Trophoblast cell (in vitro differentiated cells and primary cell): ENCODE measurements around the gene SPINK4.

ENCODE experiments used
- DNase-seq, 2 donors: peaks; one replicate each; pipeline ENCODE4 v3.0.0-alpha.2; 2016
- H2AFZ ChIP-seq: 2 replicates; pipeline ENCODE4 v1.6.1; 2013; ENCODE audit warnings: low read length, moderate library complexity, mild to moderate bottlenecking; ENCODE audit not compliant: insufficient read depth, poor library complexity
- H2AK5ac ChIP-seq: 2 replicates; pipeline ENCODE4 v1.6.1; 2013; ENCODE audit warnings: mild to moderate bottlenecking, low read length
- H2BK120ac ChIP-seq: 2 replicates; pipeline ENCODE4 v1.6.1; 2013; ENCODE audit warnings: low read length, mild to moderate bottlenecking, moderate library complexity; ENCODE audit not compliant: insufficient read depth, poor library complexity
- H2BK12ac ChIP-seq: 2 replicates; pipeline ENCODE4 v1.6.1; 2013; ENCODE audit warnings: mild to moderate bottlenecking, low read length, moderate library complexity
- H2BK5ac ChIP-seq: 2 replicates; pipeline ENCODE4 v1.6.1; 2013; ENCODE audit warnings: low read length, low read depth, moderate library complexity, mild to moderate bottlenecking; ENCODE audit not compliant: poor library complexity
- H3K14ac ChIP-seq: 2 replicates; pipeline ENCODE4 v1.6.1; 2013; ENCODE audit warnings: mild to moderate bottlenecking, low read length
- H3K18ac ChIP-seq: 2 replicates; pipeline ENCODE4 v1.6.1; 2013; ENCODE audit warnings: mild to moderate bottlenecking, low read length
- H3K23ac ChIP-seq: 2 replicates; pipeline ENCODE4 v1.6.1; 2013; ENCODE audit warnings: low read length
- H3K27ac ChIP-seq: 2 replicates; pipeline ENCODE4 v1.5.1; 2013; ENCODE audit warnings: low read depth, mild to moderate bottlenecking, inconsistent platforms, low read length, moderate library complexity
- H3K27me3 ChIP-seq: 2 replicates; pipeline ENCODE4 v1.6.1; 2013; ENCODE audit warnings: inconsistent platforms, mild to moderate bottlenecking, low read length, moderate library complexity; ENCODE audit not compliant: insufficient read depth
- H3K36me3 ChIP-seq, 2 experiments: 1 replicate in 1 of 2; 2 replicates in 1 of 2; pipeline ENCODE4 v1.6.1; 2013; ENCODE audit warnings: low read length in 2 of 2, mild to moderate bottlenecking in 2 of 2, moderate library complexity in 1 of 2; ENCODE audit not compliant: insufficient read depth in 2 of 2, control insufficient read depth in 1 of 2
- H3K4ac ChIP-seq: 2 replicates; pipeline ENCODE4 v1.6.1; 2013; ENCODE audit warnings: low read depth, mild to moderate bottlenecking, low read length, moderate library complexity
- H3K4me1 ChIP-seq, 2 experiments: 1 replicate in 1 of 2; 2 replicates in 1 of 2; pipeline ENCODE4 v1.6.1; 2013; ENCODE audit warnings: low read length in 2 of 2, mild to moderate bottlenecking in 2 of 2, moderate library complexity in 1 of 2; ENCODE audit not compliant: insufficient read depth in 2 of 2, control insufficient read depth in 1 of 2
- H3K4me2 ChIP-seq: 2 replicates; pipeline ENCODE4 v1.6.1; 2013; ENCODE audit warnings: inconsistent platforms, mild to moderate bottlenecking, low read length, moderate library complexity
- H3K4me3 ChIP-seq: 2 replicates; pipeline ENCODE4 v1.5.1; 2013; ENCODE audit warnings: mild to moderate bottlenecking, low read depth, low read length, inconsistent platforms
- H3K79me1 ChIP-seq: one replicate; pipeline ENCODE4 v1.6.1; 2013; ENCODE audit warnings: low read length
- H3K79me2 ChIP-seq: 2 replicates; pipeline ENCODE4 v1.6.1; 2013; ENCODE audit warnings: low read length, mild to moderate bottlenecking; ENCODE audit not compliant: control insufficient read depth, insufficient read depth, poor library complexity
- H3K9ac ChIP-seq: 2 replicates; pipeline ENCODE4 v1.6.1; 2013; ENCODE audit warnings: mild to moderate bottlenecking, low read length
- H3K9me3 ChIP-seq: 2 replicates; pipeline ENCODE4 v1.6.1; 2013; ENCODE audit warnings: low read depth, mild to moderate bottlenecking, control low read depth, inconsistent platforms, low read length; ENCODE audit not compliant: insufficient read depth
- H4K12ac ChIP-seq: 2 replicates; pipeline ENCODE4 v1.6.1; 2013; ENCODE audit warnings: low read depth, mild to moderate bottlenecking, low read length, moderate library complexity
- H4K8ac ChIP-seq: 2 replicates; pipeline ENCODE4 v1.6.1; 2013; ENCODE audit warnings: low read depth, mild to moderate bottlenecking, low read length, moderate library complexity
- H4K91ac ChIP-seq: one replicate; pipeline ENCODE4 v1.6.1; 2013; ENCODE audit warnings: low read depth, mild to moderate bottlenecking, low read length, moderate library complexity
- WGBS: extraction: QIAGEN DNeasy Blood & Tissue Kit; methylation state at CpG from one replicate; pipeline ENCODE4 v1.1.7; 2013; ENCODE audit warnings: missing lambda C conversion rate; ENCODE audit not compliant: insufficient read length, insufficient coverage; ENCODE audit errors: extremely low coverage; 5-methylcytosine and 5-hydroxymethylcytosine counted together

SPINK4 gene

GRCh38 chr9:33273266-33273971, 33.5 kb downstream of the SPINK4 start:
- no peak overlapping the region for H3K4me3 ChIP-seq

GRCh38 chr9:33273972-33274328, 34.0 kb downstream of the SPINK4 start:
- WGBS, result no CpG with 5 or more reads among the region's 2 CpGs
- no peaks in the 10 kb centered on the region for H3K27me3 ChIP-seq
- H3K4me3 ChIP-seq, result no peak overlapping the region
- no peak overlapping the region for H3K18ac ChIP-seq
- no peak overlapping the region for H2AK5ac ChIP-seq
- H2BK12ac ChIP-seq, result no peak overlapping the region
- H4K91ac ChIP-seq, result no peak overlapping the region
- no peak overlapping the region for H2BK120ac ChIP-seq
- no peaks in the 10 kb centered on the region for H3K79me1 ChIP-seq
- H2AFZ ChIP-seq, result no peak overlapping the region
- no peak overlapping the region for H3K4me2 ChIP-seq
- H4K12ac ChIP-seq, result no peak overlapping the region
- no peak overlapping the region for H2BK5ac ChIP-seq
- H3K14ac ChIP-seq, result no peak overlapping the region
- DNase-seq, result no peak
- H3K9me3 ChIP-seq, result no peaks in the 10 kb centered on the region
- no peak overlapping the region for H3K27ac ChIP-seq
- H3K23ac ChIP-seq, result no peak overlapping the region
- no peaks in the 10 kb centered on the region for H3K4me1 ChIP-seq
- H3K36me3 ChIP-seq, result peaks cover 25 to 42% of the 10 kb centered on the region in 2 experiments
- no peaks in the 10 kb centered on the region for H3K79me2 ChIP-seq
- no peak overlapping the region for H3K9ac ChIP-seq
- no peak overlapping the region for H3K4ac ChIP-seq
- no peak overlapping the region for H4K8ac ChIP-seq

More at GRCh38 chr9:33273266-33273971, 33.5 kb downstream of the SPINK4 start:
- H3K23ac ChIP-seq, result no peak overlapping the region
- no peak overlapping the region for H3K9ac ChIP-seq
- no peak overlapping the region for H4K12ac ChIP-seq
- H3K27ac ChIP-seq, result no peak overlapping the region
- H3K18ac ChIP-seq, result no peak overlapping the region
- WGBS, result no CpG with 5 or more reads among the region's 3 CpGs
- no peak overlapping the region for H4K91ac ChIP-seq
- no peaks in the 10 kb centered on the region for H3K79me1 ChIP-seq
- no peaks in the 10 kb centered on the region for H3K79me2 ChIP-seq
- no peak overlapping the region for H3K4ac ChIP-seq
- H3K4me2 ChIP-seq, result no peak overlapping the region
- H3K9me3 ChIP-seq, result no peaks in the 10 kb centered on the region
- H2AK5ac ChIP-seq, result no peak overlapping the region
- H4K8ac ChIP-seq, result no peak overlapping the region
- H3K36me3 ChIP-seq, result peaks cover 22 to 40% of the 10 kb centered on the region in 2 experiments
- no peak for DNase-seq
- no peak overlapping the region for H2BK5ac ChIP-seq
- no peak overlapping the region for H3K14ac ChIP-seq
- no peak overlapping the region for H2BK120ac ChIP-seq
- H3K27me3 ChIP-seq, result no peaks in the 10 kb centered on the region
- H2BK12ac ChIP-seq, result no peak overlapping the region
- no peak overlapping the region for H2AFZ ChIP-seq
- no peaks in the 10 kb centered on the region for H3K4me1 ChIP-seq

- no peak overlapping the region for H3K4me2 ChIP-seq
- no peak overlapping the region for H3K27ac ChIP-seq
- no peak overlapping the region for H2AK5ac ChIP-seq
- no peak overlapping the region for H3K4me3 ChIP-seq
- H3K14ac ChIP-seq, result no peak overlapping the region
- DNase-seq, result no peak
- peaks cover 30 to 37% of the 10 kb centered on the region in 2 experiments for H3K36me3 ChIP-seq
- no CpG with 5 or more reads among the region's 4 CpGs for WGBS
- no peak overlapping the region for H2BK12ac ChIP-seq
- no peak overlapping the region for H3K23ac ChIP-seq
- H2AFZ ChIP-seq, result no peak overlapping the region
- H3K27me3 ChIP-seq, result no peaks in the 10 kb centered on the region
- H3K79me1 ChIP-seq, result no peaks in the 10 kb centered on the region
- H3K4me1 ChIP-seq, result no peaks in the 10 kb centered on the region
- H4K8ac ChIP-seq, result no peak overlapping the region
- H3K18ac ChIP-seq, result no peak overlapping the region
- H2BK120ac ChIP-seq, result no peak overlapping the region
- H4K12ac ChIP-seq, result no peak overlapping the region
- H3K9ac ChIP-seq, result no peak overlapping the region
- H3K9me3 ChIP-seq, result no peaks in the 10 kb centered on the region
- H2BK5ac ChIP-seq, result no peak overlapping the region
- H4K91ac ChIP-seq, result no peak overlapping the region
- H3K4ac ChIP-seq, result no peak overlapping the region
- H3K79me2 ChIP-seq, result no peaks in the 10 kb centered on the region
Measured at GRCh38 chr9:33277484-33277883, 37.5 kb downstream of the SPINK4 start.

DNA sequence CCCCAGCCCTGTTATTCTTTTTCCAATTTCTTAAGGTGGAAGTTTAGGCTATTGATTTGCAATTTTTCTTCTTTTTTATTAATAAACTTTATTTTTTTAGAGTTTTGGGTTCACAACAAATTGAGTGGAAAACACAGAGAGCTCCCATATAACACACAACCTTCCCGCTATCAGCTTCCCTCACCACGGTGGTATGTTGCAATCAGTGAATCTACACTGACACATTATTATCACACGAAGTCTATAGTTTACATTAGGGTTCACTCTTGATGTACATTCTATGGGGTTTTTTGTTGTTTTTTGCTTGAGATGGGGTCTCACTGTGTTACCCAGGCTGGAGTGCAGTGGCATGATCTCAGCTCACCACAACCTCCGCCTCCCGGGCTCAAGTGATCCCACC, 45.5 kb downstream of the SPINK4 start:
- Histone ChIP-seq H3K4me3 (no peak overlapping the region), H3K9me3 (no peaks in the 10 kb centered on the region), H4K12ac (no peak overlapping the region), H3K27ac (no peak overlapping the region), H2AK5ac (no peak overlapping the region), H3K79me1 (peaks cover 6% of the 10 kb centered on the region), H3K27me3 (no peaks in the 10 kb centered on the region), H3K36me3 (peaks cover 3 to 4% of the 10 kb centered on the region in 2 experiments), H3K14ac (no peak overlapping the region), H3K23ac (no peak overlapping the region), H2BK120ac (no peak overlapping the region), H4K8ac (no peak overlapping the region), H2AFZ (no peak overlapping the region), H3K4me2 (no peak overlapping the region), H3K4me1 (peaks cover 0 to 3% of the 10 kb centered on the region in 2 experiments), H3K9ac (no peak overlapping the region), H3K4ac (no peak overlapping the region), H2BK5ac (no peak overlapping the region), H2BK12ac (no peak overlapping the region), H3K79me2 (peaks cover 4% of the 10 kb centered on the region), H4K91ac (no peak overlapping the region), H3K18ac (no peak overlapping the region)
- DNase-seq, result no peak
- WGBS, result no CpG with 5 or more reads among the region's 5 CpGs
